GM12873 (cell line): Measurements from ENCODE around the gene ZNF841.

Source experiments
- CTCF ChIP-seq: IDR thresholded peaks from 2 replicates; pipeline ENCODE4 v1.5.1; 2012; ENCODE audit warnings: low read depth, mild to moderate bottlenecking, moderate library complexity, low read length, control low read depth; ENCODE audit not compliant: insufficient read depth; ENCODE audit errors: missing control alignments

Gene ZNF841

GRCh38 chr19:52138278-52138982 is 42.9 kb upstream of the ZNF841 start:
- no peak for TF ChIP-seq CTCF

GRCh38 chr19:52120286-52120685 is 24.7 kb upstream of the ZNF841 start:
- TF ChIP-seq CTCF: no peak

- no peak for TF ChIP-seq CTCF
Observed at GRCh38 chr19:52115526-52116053, 20.0 kb upstream of the ZNF841 start.

- no peak for TF ChIP-seq CTCF
Observed at GRCh38 chr19:52114691-52115090, 19.1 kb upstream of the ZNF841 start.

GRCh38 chr19:52112624-52113023 is 17.1 kb upstream of the ZNF841 start:
- TF ChIP-seq CTCF: no peak

GRCh38 chr19:52110780-52111179 is 15.2 kb upstream of the ZNF841 start:
- no peak for TF ChIP-seq CTCF

- TF ChIP-seq CTCF: no peak
Observed at GRCh38 chr19:52102782-52103181, 7.2 kb upstream of the ZNF841 start.
